Sciatic nerve (tissue), 2 donors: ENCODE results near the gene VPS52. TPM values are rescaled to one million over a fixed set of nuclear protein-coding genes. Genes with fewer than 3 reads are reported as not detected.
A peak's percentile ranks its signal among the peaks of the same experiment; 100 is the strongest.
"Not testable (repeated sequence)": the region's sequence is repeated elsewhere in the genome, so short reads cannot be mapped to it uniquely, and the experiment has no call there.

Experiments used
- ATAC-seq: fragments of 200-7000 bp; cut with Tn5 transposase; one replicate; pipeline ENCODE4 v1.9.1; 2020; ENCODE audit warnings: mild to moderate bottlenecking, moderate library complexity
- DNase-seq: peaks from one replicate; pipeline ENCODE4 v3.0.0-alpha.2; 2020; ENCODE audit warnings: low spot score
- intact Hi-C: fragments of 100-400 bp; cut with DNase I; formaldehyde crosslinking; loops from one replicate; pipeline ENCODE4 v1.14.2; 2022
- total RNA-seq: library from RNA; stranded (reverse); fragmentation: NEBNext Ultra II Directional; extraction: Animal tissue kit (Norgen Biotek cat#: 25700); gene quantifications from one replicate; pipeline ENCODE4 v1.2.1, GENCODE V29; 2021
- donor health status: DM: no; HTN: no; CAD: no.
- donor health status: DM: no; HTN: no; CAD: no.

Gene VPS52
- total RNA-seq, 1 donor from 2014 or later, result 50.0 TPM

- intact Hi-C loops, result no loop called here
- no peak for DNase-seq
- ATAC-seq, result no peak
Observed at GRCh38 chr6:33288141-33288920, 16.7 kb upstream of the VPS52 start.

- no peak for ATAC-seq
- intact Hi-C loops, result no loop called here
- no peak for DNase-seq
Observed at GRCh38 chr6:33286946-33287914, 15.6 kb upstream of the VPS52 start.

- DNase-seq, intact Hi-C loops, ATAC-seq: not testable (repeated sequence)
Observed at GRCh38 chr6:33285214-33285613, 13.5 kb upstream of the VPS52 start.

- DNase-seq, result no peak
- intact Hi-C loops, result no loop called here
- ATAC-seq, result no peak
Observed at GRCh38 chr6:33280539-33280938, 8.9 kb upstream of the VPS52 start.

GRCh38 chr6:33279971-33280511 lies 8.4 kb upstream of the VPS52 start:
- intact Hi-C loops, result no loop called here
- no peak for ATAC-seq
- DNase-seq, result no peak

- DNase-seq, result no peak
- intact Hi-C loops, result no loop called here
- ATAC-seq, result no peak
Observed at GRCh38 chr6:33279257-33279695, 7.6 kb upstream of the VPS52 start.

- ATAC-seq (no peak), DNase-seq (no peak)
- intact Hi-C loops, result no loop called here
Observed at GRCh38 chr6:33278810-33279209, 7.1 kb upstream of the VPS52 start.

- intact Hi-C loops, result no loop called here
- no peak for ATAC-seq
- DNase-seq, result no peak
Observed at GRCh38 chr6:33278392-33278741, 6.7 kb upstream of the VPS52 start.

- peak; percentile 33 for ATAC-seq
- intact Hi-C loops, result no loop called here
- peak; percentile 60 for DNase-seq
Observed at GRCh38 chr6:33277663-33278391, 6.2 kb upstream of the VPS52 start.

GRCh38 chr6:33276864-33277662 lies 5.4 kb upstream of the VPS52 start, which contains the start of gene B3GALT4:
Gene B3GALT4 (plus strand): TSS chr6:33277123. CDS start chr6:33277420, 297 bp downstream.
- ATAC-seq (peak; percentile 79), DNase-seq (peak; percentile 81)
- intact Hi-C loops, result no loop called here

GRCh38 chr6:33276581-33276863 lies 4.8 kb upstream of the VPS52 start:
- ATAC-seq (no peak), DNase-seq (no peak)
- intact Hi-C loops, result no loop called here

- DNase-seq, intact Hi-C loops, ATAC-seq: not testable (repeated sequence)
Observed at GRCh38 chr6:33275795-33276580, 4.3 kb upstream of the VPS52 start.

- ATAC-seq (no peak), DNase-seq (no peak)
- intact Hi-C loops, result no loop called here
Observed at GRCh38 chr6:33273924-33274902, 2.5 kb upstream of the VPS52 start.

GRCh38 chr6:33273129-33273923 lies 1.6 kb upstream of the VPS52 start:
- DNase-seq, result no peak
- intact Hi-C loops, result no loop called here
- ATAC-seq, result no peak

- DNase-seq, result no peak
- peak; percentile 29 for ATAC-seq
- intact Hi-C loops, result no loop called here
Observed at GRCh38 chr6:33272275-33273128, 826 bp upstream of the VPS52 start.
